Naive thymus-derived CD4-positive, alpha-beta T cell (primary cell): Measurements from ENCODE around the gene SPP2. TPM values are rescaled to one million over a fixed set of nuclear protein-coding genes. Genes with fewer than 3 reads are reported as not detected.

ENCODE experiments used
- ATAC-seq: fragments of 150-1000 bp; cut with Tn5 transposase; 2 replicates; pipeline ENCODE4 v1.10.0; 2021; ENCODE audit warnings: mild to moderate bottlenecking, moderate library complexity
- CTCF ChIA-PET: fragments of 350-600 bp; sonication (Branson Sonifier 250); formaldehyde crosslinking; loops from one replicate; lab custom pipeline; 2021; ENCODE audit warnings: antibody characterized with exemption; lab: Charles Lee
- POLR2A ChIA-PET: fragments of 350-600 bp; sonication (Branson Sonifier 250); formaldehyde crosslinking; loops from one replicate; lab custom pipeline; 2021; ENCODE audit warnings: antibody characterized with exemption, inconsistent platforms; lab: Charles Lee
- DNase-seq, 9 donors: peaks; one replicate each; pipeline versions ENCODE4 v3.0.0 to v3.0.0-alpha.2; 2020 to 2022; ENCODE audit warnings: mixed read lengths in 1 of 9
- H3K27ac ChIP-seq: one replicate; pipeline ENCODE4 v1.7.0; 2013; ENCODE audit warnings: mild to moderate bottlenecking, low read depth, low read length, moderate library complexity
- H3K27me3 ChIP-seq, 2 donors: one replicate each; pipeline ENCODE4 v1.7.0; 2013; ENCODE audit warnings: low read length in 2 of 2, mild to moderate bottlenecking in 2 of 2, moderate library complexity in 2 of 2; ENCODE audit not compliant: control insufficient read depth in 2 of 2, insufficient read depth in 2 of 2
- H3K36me3 ChIP-seq, 3 experiments: 1 replicate in 2 of 3; 2 replicates in 1 of 3; pipeline ENCODE4 v1.7.0; 2013; ENCODE audit warnings: low read length in 3 of 3, mild to moderate bottlenecking in 3 of 3, moderate library complexity in 1 of 3; ENCODE audit not compliant: insufficient read depth in 3 of 3, control insufficient read depth in 2 of 3
- H3K4me1 ChIP-seq, 2 donors: one replicate each; pipeline ENCODE4 v1.7.0; 2013; ENCODE audit warnings: low read length in 2 of 2, mild to moderate bottlenecking in 2 of 2, moderate library complexity in 1 of 2; ENCODE audit not compliant: control insufficient read depth in 2 of 2, insufficient read depth in 2 of 2
- H3K4me3 ChIP-seq: 2 replicates; pipeline ENCODE4 v1.7.0; 2013; ENCODE audit warnings: mild to moderate bottlenecking, low read length
- H3K9me3 ChIP-seq, 3 experiments: 1 replicate in 2 of 3; 2 replicates in 1 of 3; pipeline ENCODE4 v1.7.0; 2013; ENCODE audit warnings: low read length in 3 of 3; ENCODE audit not compliant: control insufficient read depth in 2 of 3
- H3K27ac Mint-ChIP-seq, 9 donors: one replicate each; pipeline ENCODE4 v1.8.0; 2020 to 2022; ENCODE audit warnings: mixed read lengths in 9 of 9, mild to moderate bottlenecking in 8 of 9, moderate library complexity in 5 of 9, inconsistent platforms in 2 of 9
- H3K27me3 Mint-ChIP-seq, 5 donors: one replicate each; pipeline ENCODE4 v1.8.0; 2021 to 2022; ENCODE audit warnings: mixed read lengths in 5 of 5, mild to moderate bottlenecking in 1 of 5
- H3K36me3 Mint-ChIP-seq, 5 donors: one replicate each; pipeline ENCODE4 v1.8.0; 2020 to 2022; ENCODE audit warnings: mixed read lengths in 5 of 5, mild to moderate bottlenecking in 3 of 5, inconsistent platforms in 1 of 5
- H3K4me1 Mint-ChIP-seq, 7 donors: one replicate each; pipeline ENCODE4 v1.8.0; 2020 to 2022; ENCODE audit warnings: mixed read lengths in 7 of 7, mild to moderate bottlenecking in 3 of 7, inconsistent platforms in 1 of 7
- H3K4me3 Mint-ChIP-seq, 10 donors: one replicate each; pipeline ENCODE4 v1.8.0; 2020 to 2022; ENCODE audit warnings: mild to moderate bottlenecking in 10 of 10, mixed read lengths in 10 of 10, moderate library complexity in 6 of 10, inconsistent platforms in 2 of 10
- H3K9me3 Mint-ChIP-seq, 11 donors: one replicate each; pipeline ENCODE4 v1.8.0; 2020 to 2022; ENCODE audit warnings: mixed read lengths in 11 of 11, mild to moderate bottlenecking in 4 of 11, inconsistent platforms in 1 of 11, moderate library complexity in 1 of 11
- intact Hi-C, 2 donors: fragments of 100-400 bp; cut with micrococcal nuclease; formaldehyde crosslinking; loops; one replicate each; pipeline ENCODE4 v1.15.1; 2023
- polyA plus RNA-seq, 2 donors: library from polyadenylated mRNA; unstranded; fragments of 300-500 nt; fragmentation: Illumina TruSeq; gene quantifications; one replicate each; pipeline ENCODE4 v1.2.3, GENCODE V29; 2021
- total RNA-seq, 6 experiments: library from RNA in 5 of 6; stranded (reverse) in 5 of 6; gene quantifications; 1 replicate in 5 of 6; 2 replicates in 1 of 6; pipeline ENCODE4 v1.2.3 and lab custom pipeline; 2021 to 2026

The SPP2 gene
- total and polyA plus RNA-seq, 7 experiments from 2014 or later = not detected

GRCh38 chr2:234125451-234126145 lies 75.1 kb downstream of the SPP2 start:
- H3K4me1 ChIP-seq = no peaks in the 10 kb centered on the region
- intact Hi-C loops = no loop called here
- DNase-seq (no peak), ATAC-seq (no peak)
- no peak overlapping the region for H3K27ac Mint-ChIP-seq
- H3K4me1 Mint-ChIP-seq = peaks cover 0 to 8% (median 4%) of the 10 kb centered on the region in 7 donors
- peaks cover 0 to 2% (median 0%) of the 10 kb centered on the region in 11 donors for H3K9me3 Mint-ChIP-seq
- H3K4me3 Mint-ChIP-seq = no peak overlapping the region
- no peaks in the 10 kb centered on the region for H3K36me3 ChIP-seq
- H3K27ac ChIP-seq = no peak overlapping the region
- H3K27me3 Mint-ChIP-seq = peaks cover 0 to 27% (median 0%) of the 10 kb centered on the region in 5 donors
- no peaks in the 10 kb centered on the region for H3K27me3 ChIP-seq
- ChIA-PET CTCF (interaction anchor here (2.0 kb wide), 1 partner anchor 375 kb away, joined by 6 read pairs; no protein-coding TSS in a partner anchor), POLR2A (interaction anchor here (0.6 kb wide), 1 partner anchor 1271 kb away, joined by 6 read pairs; no protein-coding TSS in a partner anchor)
- H3K9me3 ChIP-seq = no peaks in the 10 kb centered on the region
- no peak overlapping the region for H3K4me3 ChIP-seq
- H3K36me3 Mint-ChIP-seq = no peaks in the 10 kb centered on the region

DNA sequence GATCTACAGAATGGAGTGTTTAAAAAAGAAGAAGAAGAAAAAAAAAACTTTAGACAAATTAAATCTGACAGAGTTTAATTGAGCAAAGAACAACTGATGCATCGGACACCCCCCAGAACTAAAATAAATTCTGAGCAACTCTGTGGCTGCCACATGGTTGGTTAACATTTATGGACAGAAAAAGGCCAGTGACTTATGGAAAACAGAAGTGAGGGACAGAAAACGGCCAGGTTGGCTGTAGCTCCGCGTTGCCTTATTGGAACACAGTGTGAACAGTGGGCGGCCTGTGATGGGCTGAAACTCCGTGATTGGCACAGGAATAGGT lies 75.6 kb downstream of the SPP2 start:
- Histone ChIP-seq H3K4me1 (no peaks in the 10 kb centered on the region), H3K4me3 (no peak overlapping the region), H3K27me3 (no peaks in the 10 kb centered on the region), H3K9me3 (no peaks in the 10 kb centered on the region), H3K36me3 (no peaks in the 10 kb centered on the region), H3K27ac (no peak overlapping the region)
- H3K27me3 Mint-ChIP-seq = peaks cover 0 to 32% (median 0%) of the 10 kb centered on the region in 5 donors
- intact Hi-C loops = no loop called here
- no peak overlapping the region for H3K27ac Mint-ChIP-seq
- no peaks in the 10 kb centered on the region for H3K36me3 Mint-ChIP-seq
- no peak for DNase-seq
- ATAC-seq = no peak
- ChIA-PET CTCF (interaction anchor here (1.4 to 2.0 kb wide), 2 partner anchors 9 to 375 kb away, joined by 3 to 6 read pairs; no protein-coding TSS in a partner anchor), POLR2A (no interaction called here)
- H3K9me3 Mint-ChIP-seq = peaks cover 0 to 2% (median 0%) of the 10 kb centered on the region in 11 donors
- peaks cover 0 to 8% (median 4%) of the 10 kb centered on the region in 7 donors for H3K4me1 Mint-ChIP-seq
- no peak overlapping the region for H3K4me3 Mint-ChIP-seq

Other genes with a start within 250 kb of the SPP2 start
- 10 to 100 TPM in 1 of 5 experiments, under 1 TPM in 2, not detected in 2; 0.11 to 67.1 (median 0.27) TPM for gene HJURP, start 196.2 kb upstream of the SPP2 start, total RNA-seq
- gene HJURP, start 196.2 kb upstream of the SPP2 start, polyA plus RNA-seq = under 1 TPM in 1 of 2 donors, not detected in 1; 0.40 TPM
- not detected for gene TRPM8, start 133.3 kb upstream of the SPP2 start, total RNA-seq
- gene TRPM8, start 133.3 kb upstream of the SPP2 start, polyA plus RNA-seq = not detected